GM12878 (cell line): Measurements from ENCODE around the gene TMEM19. TPM values are rescaled to one million over a fixed set of nuclear protein-coding genes. Genes with fewer than 3 reads are reported as not detected.

Experiments used
- ATAC-seq: fragments of 200-7000 bp; cut with Tn5 transposase; 3 replicates; pipeline ENCODE4 v1.9.1; 2020; ENCODE audit warnings: mild to moderate bottlenecking, moderate library complexity
- BruUV-seq: library from RNA; stranded (reverse); fragments of 400-500 nt; replicated peaks from 2 replicates; lab custom pipeline; 2021; lab: Mats Ljungman, UMichigan
- CTCF ChIA-PET: fragments of 300-600 bp; sonication (Branson Sonifier 250); formaldehyde crosslinking; extraction: SDS; loops from one replicate; lab custom pipeline; 2021; ENCODE audit warnings: inconsistent platforms; lab: Yijun Ruan, JAX
- POLR2A ChIA-PET: fragments of 350-600 bp; formaldehyde crosslinking; extraction: SDS; loops from one replicate; lab custom pipeline; 2021; ENCODE audit warnings: inconsistent platforms; lab: Charles Lee
- RAD21 ChIA-PET: fragments of 300-600 bp; sonication (Branson Sonifier 250); formaldehyde crosslinking; loops from one replicate; lab custom pipeline; 2023; ENCODE audit warnings: antibody characterized with exemption; ENCODE audit not compliant: unreplicated experiment; lab: Charles Lee
- SMC1A ChIA-PET: fragments of 300-600 bp; sonication (Branson Sonifier 250); formaldehyde crosslinking; loops from one replicate; lab custom pipeline; 2023; ENCODE audit not compliant: unreplicated experiment, uncharacterized antibody; lab: Charles Lee
- DNase-seq: peaks from one replicate; pipeline ENCODE4 v3.0.0-alpha.2; 2011; ENCODE audit warnings: low read depth, low spot score
- FAIRE-seq: peaks from 3 replicates; lab custom pipeline; 2011; peaks lifted over from hg19 to GRCh38; lab: Jason Lieb, UNC
- H2AFZ ChIP-seq: 2 replicates; pipeline ENCODE4 v1.6.0; 2011; ENCODE audit warnings: low read depth, low read length, control low read depth; ENCODE audit not compliant: control insufficient read depth
- H3K27ac ChIP-seq: 2 replicates; pipeline ENCODE4 v1.5.1; 2011; ENCODE audit warnings: control low read depth; ENCODE audit not compliant: control insufficient read depth, insufficient read depth
- H3K27me3 ChIP-seq, 2 experiments: replicated peaks in 1 of 2; 2 replicates each; pipeline versions ENCODE4 v1.6.0 to v1.6.1; 2011; ENCODE audit warnings: low read length in 1 of 2; ENCODE audit not compliant: control insufficient read depth in 2 of 2, insufficient read depth in 2 of 2
- H3K36me3 ChIP-seq, 2 experiments: 2 replicates each; pipeline ENCODE4 v1.5.1; 2011; ENCODE audit warnings: low read length in 1 of 2; ENCODE audit not compliant: control insufficient read depth in 2 of 2, insufficient read depth in 2 of 2
- H3K4me1 ChIP-seq: 2 replicates; pipeline ENCODE4 v1.6.1; 2011; ENCODE audit warnings: mild to moderate bottlenecking, low read length, moderate library complexity, mixed read lengths; ENCODE audit not compliant: control insufficient read depth, insufficient read depth
- H3K4me2 ChIP-seq: 2 replicates; pipeline ENCODE4 v1.6.0; 2011; ENCODE audit warnings: control low read depth; ENCODE audit not compliant: control insufficient read depth, insufficient read depth
- H3K4me3 ChIP-seq: fragments of 200-600 bp; sonication (generic); 2 replicates; pipeline ENCODE4 v1.5.1; 2016
- H3K79me2 ChIP-seq: 2 replicates; pipeline ENCODE4 v1.6.0; 2011; ENCODE audit warnings: low read length; ENCODE audit not compliant: control insufficient read depth, insufficient read depth
- H3K9ac ChIP-seq: 2 replicates; pipeline ENCODE4 v1.8.0; 2011; ENCODE audit warnings: low read length, control low read depth, mixed read lengths; ENCODE audit not compliant: control insufficient read depth, insufficient read depth
- H3K9me3 ChIP-seq: replicated peaks from 3 replicates; pipeline ENCODE4 v1.5.1; 2011; ENCODE audit warnings: mild to moderate bottlenecking, low read length; ENCODE audit not compliant: control insufficient read depth, insufficient read depth
- H4K20me1 ChIP-seq: 2 replicates; pipeline ENCODE4 v1.6.0; 2011; ENCODE audit not compliant: control insufficient read depth, insufficient read depth
- CBFB ChIP-seq: IDR thresholded peaks from 2 replicates; pipeline ENCODE4 v1.6.1; 2016; ENCODE audit warnings: antibody characterized with exemption, low read depth
- NFYB ChIP-seq: IDR thresholded peaks from 2 replicates; pipeline ENCODE4 v1.6.1; 2011; ENCODE audit warnings: low read depth, mild to moderate bottlenecking, low read length, improper control_type of control experiment, moderate library complexity; ENCODE audit not compliant: insufficient read depth
- PAX5 ChIP-seq: IDR thresholded peaks from 2 replicates; pipeline ENCODE4 v1.6.1; 2011; ENCODE audit warnings: low read depth, low read length, borderline replicate concordance
- RELA ChIP-seq: fragments of 450-650 bp; IDR thresholded peaks from 2 replicates; pipeline ENCODE4 v1.8.0; 2014; ENCODE audit warnings: borderline replicate concordance; ENCODE audit not compliant: partially characterized antibody
- SIX5 ChIP-seq: IDR thresholded peaks from 2 replicates; pipeline ENCODE4 v1.6.1; 2011; ENCODE audit warnings: mild to moderate bottlenecking, low read depth, low read length, moderate library complexity; ENCODE audit not compliant: severe bottlenecking
- SMAD5 ChIP-seq: IDR thresholded peaks from 2 replicates; pipeline ENCODE4 v1.6.1; 2016; ENCODE audit warnings: antibody characterized with exemption, low read depth
- SREBF1 ChIP-seq: IDR thresholded peaks from 2 replicates; pipeline ENCODE4 v1.6.1; 2012; ENCODE audit warnings: mild to moderate bottlenecking, low read length
- USF2 ChIP-seq: IDR thresholded peaks from 2 replicates; pipeline ENCODE4 v1.6.1; 2011; ENCODE audit warnings: low read depth, low read length, improper control_type of control experiment, borderline replicate concordance
- ZBTB33 ChIP-seq: fragments of 450-650 bp; IDR thresholded peaks from 2 replicates; pipeline ENCODE4 v1.6.1; 2017; ENCODE audit warnings: mild to moderate bottlenecking
- ZNF207 ChIP-seq: fragments of 450-650 bp; IDR thresholded peaks from 2 replicates; pipeline ENCODE4 v1.6.1; 2014; ENCODE audit warnings: antibody characterized with exemption, mild to moderate bottlenecking, borderline replicate concordance
- ZNF274 ChIP-seq: IDR thresholded peaks from one replicate; pipeline ENCODE4 v1.8.0; 2011; ENCODE audit not compliant: insufficient read length, insufficient read depth
- WGBS: methylation state at CpG from one replicate; pipeline ENCODE4 v1.1.6; 2016; ENCODE audit warnings: low lambda C conversion rate; ENCODE audit not compliant: insufficient replicate concordance, insufficient coverage; ENCODE audit errors: missing lambda C conversion rate; 5-methylcytosine and 5-hydroxymethylcytosine counted together
- in situ Hi-C: fragments of 300-500 bp; cut with MboI; formaldehyde crosslinking; loops from 9 replicates; pipeline ENCODE4 v1.14.3; 2018; ENCODE audit warnings: mixed read lengths
- intact Hi-C: fragments of 100-400 bp; cut with micrococcal nuclease; formaldehyde crosslinking; loops from one replicate; pipeline ENCODE4 v1.14.2; 2022; ENCODE audit not compliant: unreplicated experiment
- polyA plus RNA-seq, 11 experiments: library from polyadenylated mRNA; depleted of rRNA in 4 of 11; unstranded in 6 of 11; stranded (reverse) in 5 of 11; fragments of >200 nt; fragmentation: Nextera tagmentation in 4 of 11; fragmentation: Illumina TruSeq in 1 of 11; extraction: Ambion mirVana in 4 of 11; extraction: Trizol in 1 of 11; gene quantifications; 1 replicate in 1 of 11; 2 replicates in 10 of 11; pipeline versions ENCODE4 v1.2.1 to v1.2.3, GENCODE V29; 2011 to 2016; ENCODE audit warnings: inconsistent platforms in 2 of 11, missing spikeins in 2 of 11, low read depth in 1 of 11
- total RNA-seq, 4 experiments: library from RNA; depleted of rRNA in 3 of 4; stranded (reverse); fragments of >200 nt in 3 of 4; fragmentation: Illumina TruSeq in 1 of 4; extraction: Trizol in 1 of 4; gene quantifications; 2 replicates each; pipeline versions ENCODE4 v1.2.1 to v1.2.3, GENCODE V29; 2013 to 2021

The TMEM19 gene
- total and polyA plus RNA-seq, 10 of the 15 experiments (the other 5 are each of a cell fraction or from before 2014, with no cell fraction given): 26.7 to 54.9 (median 39.3) TPM

GRCh38 chr12:71648537-71648936, 37.3 kb upstream of the TMEM19 start:
- intact Hi-C loops: no loop called here
- DNase-seq (no peak), FAIRE-seq (no peak), ATAC-seq (no peak)
- Histone ChIP-seq H3K4me2 (no peak overlapping the region), H3K79me2 (peaks cover 38% of the 10 kb centered on the region), H3K4me1 (no peaks in the 10 kb centered on the region), H3K27ac (no peak overlapping the region), H3K9me3 (peaks cover 8% of the 10 kb centered on the region; the same call in 2 of the 3 replicates), H2AFZ (no peak overlapping the region), H3K4me3 (no peak overlapping the region), H3K9ac (no peak overlapping the region), H3K36me3 (peaks cover 0 to 33% of the 10 kb centered on the region in 2 experiments; a peak in 2 of 4 replicates), H4K20me1 (no peaks in the 10 kb centered on the region), H3K27me3 (no peaks in the 10 kb centered on the region)
- no TSS peak for BruUV-seq
- CTCF ChIA-PET: interaction anchor here (0.7 to 4.5 kb wide), 4 partner anchors 12 to 38 kb away, joined by 3 to 46 read pairs (median 4); partner anchors contain the start of gene TMEM19
- RAD21 ChIA-PET: interaction anchor here (1.2 kb wide), 1 partner anchor 99 kb away, joined by 6 read pairs; no protein-coding TSS in a partner anchor
- in situ Hi-C loops: no loop called here
- POLR2A ChIA-PET: interaction anchor here (0.9 kb wide), 1 partner anchor 15 kb away, joined by 3 read pairs; no protein-coding TSS in a partner anchor
- SMC1A ChIA-PET: interaction anchor here (0.7 to 1.5 kb wide), 4 partner anchors 15 to 100 kb away, joined by 3 to 4 read pairs (median 4); partner anchors contain the start of genes THAP2 and ZFC3H1
- TF ChIP-seq SREBF1 (no peak), ZNF274 (no peak), ZNF207 (no peak), USF2 (no peak), PAX5 (no peak)
- 94% methylated on average over 4 of the region's 4 CpGs for WGBS

DNA sequence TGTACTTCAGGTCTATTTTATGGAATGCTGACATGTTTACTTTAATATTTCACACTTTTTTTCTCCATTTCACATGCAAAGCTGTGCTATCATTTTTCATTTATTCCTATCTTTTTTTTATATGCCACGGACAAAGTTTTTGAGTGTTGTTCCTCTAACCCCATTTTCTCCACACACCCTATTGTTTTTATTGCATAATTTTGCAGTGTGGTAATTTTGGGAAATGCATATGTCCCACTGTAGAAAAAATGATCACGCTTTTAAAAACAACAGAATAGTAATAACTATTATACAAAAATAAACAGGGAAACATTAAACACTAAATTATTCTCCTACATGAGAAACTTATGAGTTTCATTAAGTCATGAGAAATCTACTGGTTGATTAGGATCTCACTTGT, 36.5 kb upstream of the TMEM19 start:
- in situ Hi-C loops (no loop called here), intact Hi-C loops (no loop called here)
- CTCF ChIA-PET: interaction anchor here (1.5 kb wide), 1 partner anchor 13 kb away, joined by 9 read pairs; no protein-coding TSS in a partner anchor
- no peak overlapping the region for H3K4me3 ChIP-seq
- H3K4me1 ChIP-seq: no peaks in the 10 kb centered on the region
- DNase-seq (no peak), FAIRE-seq (no peak), ATAC-seq (no peak)
- peaks cover 0 to 39% of the 10 kb centered on the region in 2 experiments; a peak in 2 of 4 replicates for H3K36me3 ChIP-seq
- H3K9me3 ChIP-seq: peaks cover 15% of the 10 kb centered on the region
- TF ChIP-seq ZNF274: no peak
- no peak for TF ChIP-seq SIX5
- TF ChIP-seq RELA: no peak
- no peak for TF ChIP-seq NFYB
- no peak for TF ChIP-seq ZBTB33
- no peak for TF ChIP-seq CBFB
- TF ChIP-seq SMAD5: no peak
- H3K79me2 ChIP-seq: peaks cover 43% of the 10 kb centered on the region
- no peak overlapping the region for H2AFZ ChIP-seq
- WGBS: 100% methylated on average over 2 of the region's 2 CpGs
- RAD21 ChIA-PET: interaction anchor here (1.9 kb wide), 1 partner anchor 97 kb away, joined by 4 read pairs; no protein-coding TSS in a partner anchor
- no peak overlapping the region for H3K4me2 ChIP-seq
- BruUV-seq: no TSS peak
- H3K9ac ChIP-seq: no peak overlapping the region
- H3K27me3 ChIP-seq: no peaks in the 10 kb centered on the region
- H3K27ac ChIP-seq: no peak overlapping the region
- no peaks in the 10 kb centered on the region for H4K20me1 ChIP-seq
- POLR2A ChIA-PET: no interaction called here
- SMC1A ChIA-PET: interaction anchor here (1.0 kb wide), 1 partner anchor 36 kb away, joined by 4 read pairs; no protein-coding TSS in a partner anchor
